Omental fat pad (tissue), 4 donors: Measurements from ENCODE around the gene CPZ. TPM values are rescaled to one million over a fixed set of nuclear protein-coding genes. Genes with fewer than 3 reads are reported as not detected.

ENCODE experiments used
- ATAC-seq: fragments of 150-250 bp; one replicate; pipeline ENCODE4 v1.9.1; 2016; ENCODE audit warnings: mild to moderate bottlenecking, moderate library complexity; ENCODE audit not compliant: low FRiP score
- DNase-seq: peaks from one replicate; pipeline ENCODE4 v3.0.0-alpha.2; 2019; ENCODE audit warnings: low spot score
- CTCF ChIP-seq, 3 donors: fragments of 450-650 bp; IDR thresholded peaks; one replicate each; pipeline ENCODE4 v1.5.1; 2016 to 2017; ENCODE audit warnings: antibody characterized with exemption in 3 of 3, mild to moderate bottlenecking in 3 of 3, moderate library complexity in 2 of 3
- total RNA-seq, 4 donors: library from RNA; depleted of rRNA; stranded (reverse); fragments of >200 nt; gene quantifications; one replicate each; pipeline ENCODE4 v1.1.0, GENCODE V29; 2016

The CPZ gene
- total RNA-seq, 4 donors from 2014 or later: 0.32 to 14.2 (median 8.4) TPM

GRCh38 chr4:8585186-8585585, 7.4 kb upstream of the CPZ start:
- ATAC-seq: no peak
- TF ChIP-seq CTCF (IDR thresholded peaks at IDR 0.05): no peak

GRCh38 chr4:8585721-8586212, 6.8 kb upstream of the CPZ start:
- no peak for DNase-seq
- ATAC-seq: no peak
- TF ChIP-seq CTCF (IDR thresholded peaks at IDR 0.05): no peak

More at GRCh38 chr4:8585186-8585585, 7.4 kb upstream of the CPZ start:
- DNase-seq: no peak

- no peak for TF ChIP-seq CTCF (IDR thresholded peaks at IDR 0.05)
- ATAC-seq: no peak
- DNase-seq: no peak
Measured at GRCh38 chr4:8586246-8586645, 6.3 kb upstream of the CPZ start.

- DNase-seq (no peak), ATAC-seq (no peak)
- no peak for TF ChIP-seq CTCF (IDR thresholded peaks at IDR 0.05)
Measured at GRCh38 chr4:8586671-8587468, 5.7 kb upstream of the CPZ start.

GRCh38 chr4:8587469-8588195, 4.9 kb upstream of the CPZ start:
- DNase-seq: no peak
- no peak for ATAC-seq
- no peak for TF ChIP-seq CTCF (IDR thresholded peaks at IDR 0.05)

- DNase-seq (no peak), ATAC-seq (no peak)
- no peak for TF ChIP-seq CTCF (IDR thresholded peaks at IDR 0.05)
Measured at GRCh38 chr4:8588196-8588470, 4.4 kb upstream of the CPZ start.

GRCh38 chr4:8589336-8589735, 3.2 kb upstream of the CPZ start:
- ATAC-seq (no peak), DNase-seq (no peak)
- TF ChIP-seq CTCF (IDR thresholded peaks at IDR 0.05): no peak
